CD4-positive, alpha-beta T cell treated with Interleukin-2 at 100 ng/mL for 4 hours (primary cell): Measurements from ENCODE around the gene RNF126.
"Not testable (repeated sequence)": the region's sequence is repeated elsewhere in the genome, so short reads cannot be mapped to it uniquely, and the experiment has no call there.

Experiments used
- DNase-seq: peaks from one replicate; pipeline ENCODE4 v3.0.0-alpha.2; 2020; ENCODE audit warnings: low spot score

The RNF126 gene

DNA sequence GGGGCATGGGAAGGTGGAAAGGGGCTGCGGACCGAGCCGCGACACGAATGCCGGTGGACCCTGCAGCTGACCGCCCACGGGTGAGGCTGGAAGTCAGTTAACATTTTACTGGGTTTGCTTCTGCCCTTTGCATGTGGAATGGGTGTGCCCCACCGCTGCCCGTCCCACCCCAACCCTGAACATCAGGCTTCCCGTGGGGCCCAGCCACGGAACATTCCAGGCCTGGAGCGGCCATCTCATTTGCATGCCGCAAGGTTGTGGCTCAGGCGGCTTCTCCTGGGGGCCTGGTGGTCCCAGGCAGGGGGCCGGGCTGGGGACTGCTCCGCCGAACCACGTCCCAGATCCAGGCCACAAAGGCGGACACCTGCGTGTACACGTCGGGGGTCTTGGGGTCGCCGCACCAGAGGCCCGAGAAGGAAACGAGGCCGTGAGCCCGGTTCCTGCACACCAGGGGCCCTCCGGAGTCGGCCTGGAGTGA is 22.5 kb upstream of the RNF126 start:
- DNase-seq, result no peak

DNA sequence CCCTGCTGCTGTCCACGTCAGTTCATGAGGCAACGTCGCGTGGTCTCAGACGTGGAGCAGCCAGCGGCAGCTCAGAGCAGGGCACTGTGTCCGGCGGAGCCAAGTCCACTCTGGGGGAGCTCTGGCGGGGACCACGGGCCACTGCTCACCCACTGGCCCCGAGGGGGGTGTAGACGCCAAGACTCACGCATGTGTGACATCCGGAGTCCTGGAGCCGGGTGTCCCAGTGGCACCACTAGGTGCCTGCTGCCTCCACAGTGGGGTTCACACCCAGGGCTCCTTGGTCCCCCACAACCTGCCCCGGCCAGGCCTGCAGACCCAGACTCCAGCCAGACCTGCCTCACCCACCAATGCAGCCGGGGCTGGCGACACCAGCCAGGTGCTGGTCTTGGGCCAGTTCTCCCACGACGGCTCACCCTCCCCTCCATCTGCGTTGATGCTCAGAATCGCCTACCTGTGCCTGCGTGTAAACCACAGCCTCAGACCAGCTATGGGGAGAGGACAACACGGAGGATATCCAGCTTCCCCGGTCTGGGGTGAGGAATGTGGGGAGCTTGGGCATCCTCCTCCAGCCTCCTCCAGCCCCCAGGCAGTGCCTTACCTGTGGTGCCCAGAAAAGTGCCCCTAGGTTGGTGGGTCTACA is 19.8 kb upstream of the RNF126 start:
- no peak for DNase-seq

DNA sequence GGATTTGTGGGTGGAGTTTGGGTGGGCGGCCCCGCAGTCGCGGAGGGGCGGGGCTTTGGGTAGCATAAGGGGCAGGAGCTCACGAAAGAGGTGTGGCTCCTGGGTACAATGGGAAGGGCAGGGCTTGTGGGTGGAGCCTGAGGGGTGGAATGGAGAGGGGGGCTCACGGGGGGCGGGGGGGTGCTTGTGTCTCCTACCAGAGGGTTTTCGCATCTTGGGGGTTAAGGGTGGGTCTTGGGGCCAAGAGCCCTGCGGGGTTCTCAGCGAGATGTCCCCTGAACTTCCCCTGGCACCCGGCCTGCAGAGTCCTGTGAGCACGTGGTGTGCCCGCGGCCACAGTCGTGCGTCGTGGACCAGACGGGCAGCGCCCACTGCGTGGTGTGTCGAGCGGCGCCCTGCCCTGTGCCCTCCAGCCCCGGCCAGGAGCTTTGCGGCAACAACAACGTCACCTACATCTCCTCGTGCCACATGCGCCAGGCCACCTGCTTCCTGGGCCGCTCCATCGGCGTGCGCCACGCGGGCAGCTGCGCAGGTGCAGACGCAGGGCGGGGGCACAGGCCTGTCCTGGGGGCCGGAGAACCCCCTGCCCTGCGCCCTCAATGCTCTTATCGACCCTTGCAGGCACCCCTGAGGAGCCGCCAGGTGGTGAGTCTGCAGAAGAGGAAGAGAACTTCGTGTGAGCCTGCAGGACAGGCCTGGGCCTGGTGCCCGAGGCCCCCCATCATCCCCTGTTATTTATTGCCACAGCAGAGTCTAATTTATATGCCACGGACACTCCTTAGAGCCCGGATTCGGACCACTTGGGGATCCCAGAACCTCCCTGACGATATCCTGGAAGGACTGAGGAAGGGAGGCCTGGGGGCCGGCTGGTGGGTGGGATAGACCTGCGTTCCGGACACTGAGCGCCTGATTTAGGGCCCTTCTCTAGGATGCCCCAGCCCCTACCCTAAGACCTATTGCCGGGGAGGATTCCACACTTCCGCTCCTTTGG is 18.3 kb upstream of the RNF126 start:
- no peak for DNase-seq

DNA sequence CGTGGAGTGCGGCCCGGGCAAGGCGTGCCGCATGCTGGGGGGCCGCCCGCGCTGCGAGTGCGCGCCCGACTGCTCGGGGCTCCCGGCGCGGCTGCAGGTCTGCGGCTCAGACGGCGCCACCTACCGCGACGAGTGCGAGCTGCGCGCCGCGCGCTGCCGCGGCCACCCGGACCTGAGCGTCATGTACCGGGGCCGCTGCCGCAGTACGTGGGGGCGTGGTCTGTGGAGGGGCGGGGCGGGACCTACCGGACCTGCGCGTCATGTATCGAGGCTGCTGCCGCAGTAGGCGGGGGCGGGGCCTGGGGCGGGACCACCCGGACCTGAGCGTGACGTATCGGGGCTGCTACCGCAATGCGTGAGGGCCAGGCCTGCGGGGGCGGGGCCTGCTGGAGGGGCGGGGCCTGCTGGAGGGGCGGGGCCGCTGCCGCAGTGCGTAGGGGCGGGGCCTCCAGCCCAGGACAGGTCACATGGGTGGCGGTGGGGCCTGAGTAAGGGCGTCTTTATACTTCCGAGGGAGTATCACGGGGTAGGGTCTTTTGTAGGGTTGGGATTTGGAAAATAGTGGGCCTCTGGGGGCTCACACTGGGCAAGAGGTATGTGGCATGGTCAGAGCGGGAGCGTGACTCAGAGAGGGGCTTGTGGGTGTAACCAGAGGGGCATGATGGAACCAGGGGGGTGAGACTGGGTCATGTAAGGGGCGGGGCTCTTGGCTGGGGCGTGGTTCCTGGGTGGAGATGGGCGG is 17.4 kb upstream of the RNF126 start:
- DNase-seq, result peak; percentile 99

DNA sequence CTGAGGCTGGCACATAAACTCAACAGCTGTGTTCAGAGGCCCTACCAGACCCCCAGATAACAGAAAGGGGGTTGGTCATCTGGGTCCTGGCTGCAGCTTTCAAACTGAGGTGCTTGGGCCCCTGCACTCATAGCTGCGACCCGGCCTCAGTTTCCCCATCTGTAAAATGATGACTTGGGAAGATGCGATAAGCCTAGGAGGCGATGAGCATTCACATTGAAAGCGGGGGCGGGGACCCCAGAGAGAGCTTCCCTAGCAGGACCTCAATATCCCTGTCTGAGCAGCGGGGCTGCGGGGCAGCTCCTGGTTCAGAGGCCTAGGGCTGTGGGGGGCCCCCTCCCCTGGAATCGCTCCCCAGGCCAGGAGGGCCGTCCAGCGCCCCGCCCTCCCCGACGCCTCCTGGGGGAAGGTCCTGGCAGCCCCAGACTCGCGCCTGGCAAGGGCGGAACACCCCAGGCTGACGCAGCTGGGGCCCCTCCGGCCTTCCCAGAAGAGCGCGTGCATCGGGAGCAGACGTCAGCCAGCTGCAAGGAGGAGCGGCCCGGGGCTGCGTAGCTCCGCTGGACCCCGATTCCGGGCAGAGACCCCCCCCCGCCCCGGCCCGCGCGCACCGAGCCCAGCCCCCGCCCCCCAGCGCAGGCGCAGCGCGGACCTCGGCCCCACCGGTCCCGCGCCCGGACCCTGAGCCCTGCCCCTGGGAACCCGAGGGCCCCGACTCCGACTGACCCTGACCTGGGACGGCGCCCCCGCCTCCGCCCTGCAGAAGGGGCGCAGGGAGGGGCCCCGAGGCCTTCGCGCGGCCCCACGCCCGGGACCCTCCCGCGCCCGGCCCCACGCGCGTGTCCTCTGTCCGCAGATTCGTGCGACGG is 16.6 kb upstream of the RNF126 start:
- DNase-seq, result peak; percentile 14

DNA sequence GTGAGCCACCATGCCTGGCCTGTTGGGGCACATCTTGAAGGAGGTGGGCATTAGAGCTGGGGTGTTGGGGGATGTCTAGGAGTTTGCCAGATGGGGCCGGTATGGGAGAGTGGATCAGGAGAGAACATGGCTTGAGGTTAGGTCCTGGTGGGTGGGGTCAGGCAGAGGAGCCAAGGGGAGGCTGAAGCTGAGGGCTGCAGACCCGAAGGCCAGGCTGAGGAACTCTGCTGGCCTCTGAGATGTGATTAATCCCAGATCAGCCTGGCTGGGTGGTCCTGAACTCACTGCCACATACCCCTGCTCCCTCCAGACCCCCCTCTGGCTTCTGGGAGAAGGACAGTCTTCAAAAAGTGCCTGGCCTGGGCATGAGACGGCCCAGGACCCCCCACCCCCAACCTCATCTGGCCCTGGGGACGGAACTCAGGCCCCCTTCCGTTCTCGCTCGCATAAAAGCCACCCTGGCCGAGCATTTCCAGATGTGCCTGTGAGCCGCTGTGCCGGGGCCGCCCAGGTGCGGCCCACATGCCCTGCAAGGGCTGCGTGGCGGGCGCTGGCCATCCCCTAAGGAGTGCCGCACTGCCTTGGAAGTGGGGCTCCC is 15.9 kb upstream of the RNF126 start:
- no peak for DNase-seq

DNA sequence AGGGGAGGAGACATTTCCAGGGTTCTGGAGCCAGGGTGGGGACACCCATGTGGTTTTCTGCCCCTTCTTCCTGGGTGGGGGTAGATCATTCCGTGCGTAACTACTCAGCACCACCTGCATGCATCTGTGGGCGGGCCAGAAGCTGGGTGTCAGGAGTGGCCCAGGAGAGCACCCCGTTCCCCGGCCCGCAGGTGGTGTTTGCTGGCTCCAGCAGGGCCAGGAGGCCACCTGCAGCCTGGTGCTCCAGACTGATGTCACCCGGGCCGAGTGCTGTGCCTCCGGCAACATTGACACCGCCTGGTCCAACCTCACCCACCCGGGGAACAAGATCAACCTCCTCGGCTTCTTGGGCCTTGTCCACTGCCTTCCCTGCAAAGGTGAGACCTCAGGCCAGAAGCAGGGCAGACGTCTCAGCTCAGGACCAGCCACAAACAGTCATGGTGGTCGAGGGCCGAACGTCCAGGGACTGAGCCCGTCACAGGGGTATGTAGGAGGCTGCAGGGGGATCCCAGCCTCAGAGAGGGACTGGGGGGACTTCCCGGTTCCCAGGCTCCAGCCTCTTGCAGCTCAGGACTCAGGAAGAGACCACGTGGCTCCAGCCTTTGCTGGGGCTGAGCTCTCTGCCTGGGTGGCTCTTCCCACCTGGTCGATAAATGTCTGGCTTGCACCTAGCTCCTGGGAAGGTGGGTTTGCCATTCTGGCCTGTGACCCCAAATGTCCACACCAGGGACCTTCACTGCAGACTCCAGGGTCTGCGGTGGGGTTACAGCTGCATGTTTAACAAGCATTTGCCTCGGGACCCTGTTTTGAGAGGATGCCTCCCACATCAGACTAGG is 14.8 kb upstream of the RNF126 start:
- DNase-seq, result no peak

DNA sequence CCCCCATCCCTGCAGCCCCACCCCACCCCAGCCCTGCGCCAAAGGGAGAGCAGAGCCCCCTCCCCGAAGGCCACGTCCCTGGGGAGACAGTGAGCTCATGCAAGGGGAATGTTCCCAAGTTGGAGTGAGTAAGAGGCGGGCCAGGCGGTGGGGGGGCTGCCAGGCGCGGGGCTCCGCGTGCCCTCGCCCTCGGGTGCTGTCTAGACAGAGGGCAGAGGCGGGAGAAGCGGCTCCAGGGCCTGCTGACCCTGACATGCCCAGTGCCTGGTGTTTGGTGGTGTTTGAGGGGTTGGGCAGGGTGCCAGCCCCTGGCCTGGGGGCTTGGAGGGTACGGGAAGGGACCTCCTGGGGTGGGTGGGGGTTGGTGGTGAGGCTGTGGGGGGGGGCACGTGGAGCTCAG is 14.2 kb upstream of the RNF126 start:
- DNase-seq, result no peak

DNA sequence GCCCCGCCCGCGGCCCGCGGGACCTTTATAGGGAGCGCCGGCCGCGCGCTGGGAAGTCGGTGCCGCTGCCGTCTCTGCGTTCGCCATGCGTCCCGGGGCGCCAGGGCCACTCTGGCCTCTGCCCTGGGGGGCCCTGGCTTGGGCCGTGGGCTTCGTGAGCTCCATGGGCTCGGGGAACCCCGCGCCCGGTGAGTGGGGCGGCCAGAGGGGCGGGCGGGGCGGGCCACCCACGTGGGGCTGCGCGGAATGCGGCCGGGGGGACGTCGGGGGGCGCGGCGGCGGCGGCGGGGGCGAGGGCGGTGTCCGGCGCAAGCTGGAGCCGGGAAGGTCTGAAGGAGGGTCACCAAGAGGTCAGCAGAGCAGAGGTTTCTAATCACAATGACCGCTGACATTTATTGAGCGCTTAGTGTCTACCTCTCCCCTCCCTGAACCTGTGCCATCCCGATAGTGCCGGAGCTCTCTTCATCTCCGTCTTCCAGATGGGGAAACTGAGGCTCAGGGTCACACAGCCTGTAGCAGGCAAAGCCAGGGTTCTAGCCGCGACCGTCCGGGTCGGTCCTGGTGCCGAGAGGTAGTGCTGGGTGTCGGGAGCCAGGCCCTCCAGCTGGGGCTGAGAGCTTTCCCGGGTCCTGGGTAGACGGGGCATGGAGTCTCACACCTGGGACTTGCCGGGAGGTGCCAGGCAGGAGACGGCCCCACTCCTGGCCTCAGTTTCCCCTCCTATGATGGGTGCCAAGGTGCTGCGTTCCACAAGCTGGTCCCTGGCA is 13.5 kb upstream of the RNF126 start, which contains the start of gene FSTL3:
TSS of gene FSTL3 (plus strand) at position 54 of the 767 bp plus-strand sequence. CDS start at position 86, 32 bp downstream.
- no peak for DNase-seq

DNA sequence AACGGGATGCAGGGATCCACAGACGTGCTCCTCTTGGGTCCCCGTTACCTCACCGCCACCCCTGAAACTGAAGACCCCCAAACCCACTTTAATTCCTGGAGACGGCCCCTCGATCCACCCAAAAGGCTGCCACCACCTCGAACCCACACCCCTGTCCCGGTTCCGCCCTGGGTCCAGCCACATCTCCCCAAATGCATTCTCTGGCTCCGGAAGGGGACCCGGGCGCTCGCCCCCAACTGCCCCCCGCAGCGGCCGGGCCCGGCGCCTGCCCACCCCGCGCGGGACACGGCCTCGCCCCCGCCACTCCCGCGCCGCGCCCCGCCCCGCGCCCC is 13.0 kb upstream of the RNF126 start:
- DNase-seq, result no peak

DNA sequence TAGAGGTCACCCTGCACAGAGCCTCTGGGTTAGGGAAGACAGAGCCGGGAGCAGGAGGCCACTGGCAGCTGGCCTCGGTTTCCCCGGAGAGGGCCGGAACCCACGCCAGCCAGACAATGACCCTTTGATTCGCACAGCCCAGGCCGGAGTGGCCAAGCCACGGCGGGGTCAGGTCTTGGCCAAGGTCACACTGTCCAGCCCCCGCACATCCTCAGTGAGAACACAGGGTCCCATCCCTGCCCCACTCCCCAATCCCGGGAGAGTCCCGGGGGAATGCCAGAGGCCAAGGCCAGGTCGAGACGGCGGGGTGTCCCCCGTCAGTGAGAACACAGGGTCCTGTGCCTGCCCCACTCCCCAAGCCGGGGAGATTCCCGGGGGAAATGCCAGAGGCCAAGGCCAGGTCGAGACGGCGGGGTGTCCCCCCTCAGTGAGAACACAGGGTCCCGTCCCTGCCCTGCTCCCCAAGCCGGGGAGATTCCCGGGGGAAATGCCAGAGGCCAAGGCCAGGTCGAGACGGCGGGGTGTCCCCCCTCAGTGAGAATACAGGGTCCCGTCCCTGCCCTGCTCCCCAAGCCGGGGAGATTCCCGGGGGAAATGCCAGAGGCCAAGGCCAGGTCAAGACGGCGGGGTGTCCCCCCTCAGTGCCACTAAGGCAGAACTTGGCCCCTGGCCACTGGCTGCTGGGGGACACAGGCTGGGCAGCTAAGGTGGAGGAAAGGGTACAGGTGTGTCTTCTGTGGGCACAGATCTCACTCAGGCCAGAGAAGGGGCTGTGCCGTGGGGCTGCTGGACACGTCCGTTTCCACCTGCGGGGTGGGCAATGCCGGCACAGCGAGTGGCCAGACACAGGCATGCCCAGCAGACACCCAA is 11.5 kb upstream of the RNF126 start:
- no peak for DNase-seq

DNA sequence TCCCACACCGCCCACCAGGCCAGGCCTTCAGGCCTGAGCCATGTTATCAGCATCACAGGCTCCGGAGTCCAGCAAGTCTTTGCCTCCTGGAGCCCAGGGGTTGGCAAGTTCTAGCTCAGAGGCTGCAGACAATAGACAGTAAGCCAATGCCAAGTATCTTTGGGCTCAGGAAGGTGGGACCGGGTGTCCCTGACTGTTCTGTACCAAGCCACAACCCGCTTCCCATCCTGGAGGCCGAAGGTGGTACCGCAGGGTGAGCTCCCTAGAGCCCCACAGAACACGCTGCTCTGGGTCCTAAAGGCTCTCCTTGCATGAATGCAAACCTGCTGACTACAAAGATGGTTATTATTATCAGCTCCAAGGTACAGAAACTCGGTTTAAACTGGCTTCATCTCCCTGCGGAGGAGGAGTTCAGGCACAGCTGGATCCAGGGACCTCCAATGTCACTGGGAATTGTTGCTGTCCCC is 7.6 kb upstream of the RNF126 start:
- DNase-seq, result no peak

DNA sequence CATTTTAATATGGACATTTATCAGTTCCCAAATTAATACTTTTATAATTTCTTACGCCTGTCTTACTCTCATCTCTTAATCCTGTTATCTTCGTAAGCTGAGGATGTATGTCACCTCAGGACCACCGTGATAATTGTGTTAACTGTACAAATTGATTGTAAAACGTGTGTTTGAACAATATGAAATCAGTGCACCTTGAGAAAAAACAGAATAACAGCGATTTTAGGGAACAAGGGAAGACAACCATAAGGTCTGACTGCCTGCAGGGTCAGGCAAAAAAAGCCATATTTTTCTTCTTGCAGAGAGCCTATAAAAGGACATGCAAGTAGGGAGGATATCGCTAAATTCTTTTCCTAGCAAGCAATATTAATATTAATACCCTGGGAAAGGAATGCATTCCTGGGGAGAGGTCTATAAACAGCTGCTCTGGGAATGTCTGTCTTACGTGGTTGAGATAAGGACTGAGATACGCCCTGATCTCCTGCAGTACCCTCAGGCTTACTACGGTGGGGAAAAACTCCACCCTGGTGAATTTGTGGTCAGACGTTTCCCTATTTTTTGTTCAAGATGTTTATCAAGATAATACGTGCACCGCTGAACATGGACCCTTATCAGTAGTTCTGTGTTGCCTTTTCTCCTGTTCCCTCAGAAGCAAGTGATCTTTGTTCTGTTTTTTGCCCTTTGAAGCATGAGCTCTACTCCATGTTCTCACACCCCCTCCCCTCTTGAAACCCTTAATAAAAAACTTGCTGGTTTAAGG is 5.8 kb upstream of the RNF126 start:
- DNase-seq, result not testable (repeated sequence)

DNA sequence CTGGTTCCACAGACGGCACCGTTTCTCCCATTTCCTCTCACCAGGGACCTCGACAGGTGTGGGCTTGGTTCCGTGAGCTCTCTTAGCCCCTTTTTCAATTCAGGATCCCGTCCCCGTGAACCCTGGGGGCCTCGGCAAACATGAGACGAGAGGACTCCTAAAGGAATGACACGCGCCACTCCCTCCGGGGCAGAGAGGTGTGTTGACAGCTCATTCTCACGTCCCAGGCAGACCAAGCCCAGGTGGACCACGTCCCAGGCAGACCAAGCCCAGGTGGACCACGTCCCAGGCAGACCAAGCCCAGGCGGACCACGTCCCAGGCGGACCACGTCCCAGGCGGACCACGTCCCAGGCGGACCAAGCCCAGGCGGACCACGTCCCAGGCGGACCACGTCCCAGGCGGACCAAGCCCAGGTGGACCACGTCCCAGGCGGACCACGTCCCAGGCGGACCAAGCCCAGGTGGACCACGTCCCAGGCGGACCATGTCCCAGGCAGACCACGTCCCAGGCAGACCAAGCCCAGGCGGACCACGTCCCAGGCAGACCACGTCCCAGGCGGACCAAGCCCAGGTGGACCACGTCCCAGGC is 4.1 kb upstream of the RNF126 start:
- not testable (repeated sequence) for DNase-seq

DNA sequence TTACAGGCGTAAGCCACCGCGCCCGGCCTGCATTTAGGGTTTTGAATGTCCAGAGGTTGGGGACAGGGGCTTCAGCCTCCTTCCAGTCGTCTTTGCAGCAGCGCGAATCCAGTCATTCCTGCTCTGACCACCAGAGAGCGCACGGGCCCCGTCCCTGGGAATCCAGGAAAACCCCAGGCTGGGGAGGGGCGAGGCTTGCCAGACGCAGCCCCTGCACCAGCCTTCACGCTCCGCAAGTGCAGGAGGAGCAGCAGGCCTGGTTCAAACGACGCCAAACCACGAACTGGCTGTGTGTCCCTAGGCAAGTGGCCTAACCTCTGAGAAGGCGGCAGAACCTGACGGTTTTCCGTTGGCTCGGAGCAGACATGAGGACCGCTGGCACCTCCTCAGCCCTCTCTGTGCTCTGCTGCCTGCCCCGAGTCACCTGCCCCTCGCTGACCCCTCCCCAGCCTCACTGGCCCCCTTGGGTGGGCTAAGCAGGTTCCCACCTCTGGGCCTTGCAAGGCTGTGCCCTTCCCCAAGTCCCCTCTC is 2.0 kb upstream of the RNF126 start:
- peak; percentile 85 for DNase-seq

DNA sequence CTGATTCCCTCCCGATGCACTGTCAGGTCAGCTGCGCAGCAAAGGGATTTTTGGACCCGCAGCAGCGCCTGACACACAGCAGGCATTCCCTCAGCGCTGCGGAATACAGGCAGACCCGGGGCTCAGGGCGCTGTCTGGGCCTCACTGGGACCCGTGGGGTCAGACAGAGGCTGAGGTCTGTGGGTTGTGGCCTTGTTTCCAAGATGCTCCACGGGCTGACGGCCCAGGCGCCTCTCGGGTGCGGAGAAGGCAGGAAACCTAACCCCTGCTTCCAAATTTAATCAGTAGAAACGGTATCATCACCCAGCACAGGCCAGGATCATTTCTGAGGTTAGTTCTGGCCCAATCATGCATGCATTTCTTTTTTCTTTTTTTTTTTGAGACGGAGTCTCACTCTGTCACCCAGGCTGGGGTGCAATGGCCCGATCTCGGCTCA is 686 bp upstream of the RNF126 start:
- no peak for DNase-seq
